HG03196 (cell line): Measurements from ENCODE around the gene PGM5.

Source experiments
- ATAC-seq: cut with Tn5 transposase; IDR thresholded peaks from one replicate; pipeline ENCODE4 v1.9.1; 2021; ENCODE audit not compliant: unreplicated experiment

The PGM5 gene

DNA sequence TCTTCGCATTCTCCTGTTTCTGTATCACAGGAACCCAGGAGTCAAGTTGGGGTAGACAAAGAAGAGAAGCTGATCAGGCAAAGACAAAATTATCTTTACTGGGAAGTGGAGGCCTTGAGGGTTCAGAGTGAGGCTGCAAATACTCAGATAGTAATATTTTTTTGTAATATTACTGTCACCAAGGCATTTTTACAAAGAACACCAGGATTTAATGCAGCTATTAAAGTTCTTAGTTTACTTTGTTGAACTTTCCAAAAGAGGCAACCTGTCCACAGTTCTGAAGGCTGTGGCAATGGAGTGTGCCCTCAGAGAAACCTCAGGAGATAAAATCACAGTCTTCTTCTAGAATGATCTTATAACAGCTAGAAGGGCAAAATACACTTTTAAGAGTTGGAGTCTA, 74.9 kb downstream of the PGM5 start:
- no peak for ATAC-seq

DNA sequence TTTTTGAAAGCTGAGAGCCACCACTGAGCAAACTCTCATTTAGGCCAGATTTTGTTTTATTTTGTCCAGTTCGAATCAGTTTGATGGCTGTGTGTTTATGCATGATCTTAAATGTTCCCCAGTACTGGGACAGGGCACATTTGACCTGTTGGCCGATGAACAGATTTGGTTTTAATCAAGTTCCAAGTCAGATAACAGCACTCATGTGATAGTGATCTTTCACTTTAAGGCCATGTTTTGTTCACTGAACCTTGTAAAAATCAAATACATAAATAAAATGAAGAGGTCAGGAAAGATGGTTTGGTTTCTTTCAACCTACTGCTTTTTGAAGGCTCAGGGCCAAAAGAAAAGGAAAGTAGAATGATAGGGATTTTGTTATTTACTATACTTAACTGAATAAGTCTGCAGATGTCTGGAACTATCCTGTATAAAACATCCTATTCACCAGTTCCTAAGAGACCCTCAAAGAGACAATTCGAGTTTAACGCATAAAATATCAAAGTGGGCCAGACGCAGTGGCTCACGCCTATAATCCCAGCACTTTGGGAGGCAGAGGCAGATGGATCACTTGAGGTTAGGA, 77.2 kb downstream of the PGM5 start:
- ATAC-seq, result no peak

DNA sequence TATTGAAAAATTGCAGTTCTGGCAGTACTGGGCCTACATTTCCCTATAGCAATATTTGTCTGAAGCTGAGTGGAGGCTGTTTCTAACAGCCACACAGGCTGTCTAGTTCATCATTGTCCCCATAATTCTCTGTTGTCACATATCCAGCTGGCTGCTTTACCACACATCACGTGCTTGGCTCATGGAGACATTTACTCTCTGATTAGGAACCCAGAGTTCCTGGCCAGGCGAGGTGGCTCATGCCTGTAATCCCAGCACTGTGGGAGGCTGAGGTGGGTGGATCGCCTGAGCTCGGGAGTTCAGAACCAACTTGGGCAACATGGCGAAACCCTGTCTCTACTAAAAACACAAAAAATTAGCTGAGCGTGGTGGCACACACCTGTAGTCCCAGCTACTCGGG, 81.4 kb downstream of the PGM5 start:
- ATAC-seq, result no peak

DNA sequence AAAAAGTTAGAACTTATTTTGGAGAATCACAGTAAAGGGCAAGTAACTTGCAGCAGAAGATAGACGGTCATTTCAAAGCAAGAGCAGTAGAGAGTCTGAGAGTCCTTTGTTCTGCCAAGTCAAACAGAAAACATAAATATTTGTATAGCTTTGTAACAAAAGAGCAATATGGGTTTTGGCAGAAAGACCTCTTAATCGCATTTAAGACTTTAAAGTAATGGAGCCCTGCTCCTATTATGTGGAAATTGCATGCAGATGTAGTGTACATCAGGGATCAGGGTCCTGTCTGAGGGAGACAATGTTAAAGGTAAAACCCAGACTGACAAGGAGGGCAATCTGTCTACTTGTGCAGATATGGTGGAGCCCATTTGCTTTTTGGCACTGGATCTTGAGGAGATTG, 87.2 kb downstream of the PGM5 start:
- ATAC-seq, result no peak

DNA sequence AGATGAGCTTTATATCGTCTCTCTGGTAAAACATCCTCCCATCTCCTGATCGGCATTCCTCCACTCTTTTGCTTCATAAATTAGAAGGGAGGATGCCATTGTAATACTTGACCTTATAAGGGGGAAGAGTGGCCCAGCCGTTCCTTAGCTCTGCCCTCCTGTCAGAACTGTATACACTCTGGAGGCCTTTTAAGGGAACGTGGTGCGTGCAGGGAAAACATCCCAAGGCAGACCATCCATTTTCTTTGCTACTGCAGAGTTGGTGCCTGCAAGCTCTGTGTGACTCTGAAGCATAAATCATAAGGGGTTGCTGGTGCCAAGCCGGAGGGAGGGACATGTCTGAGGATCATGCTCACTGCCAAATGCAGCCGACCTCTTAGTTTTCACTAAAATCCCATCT, 90.4 kb downstream of the PGM5 start:
- ATAC-seq, result no peak

DNA sequence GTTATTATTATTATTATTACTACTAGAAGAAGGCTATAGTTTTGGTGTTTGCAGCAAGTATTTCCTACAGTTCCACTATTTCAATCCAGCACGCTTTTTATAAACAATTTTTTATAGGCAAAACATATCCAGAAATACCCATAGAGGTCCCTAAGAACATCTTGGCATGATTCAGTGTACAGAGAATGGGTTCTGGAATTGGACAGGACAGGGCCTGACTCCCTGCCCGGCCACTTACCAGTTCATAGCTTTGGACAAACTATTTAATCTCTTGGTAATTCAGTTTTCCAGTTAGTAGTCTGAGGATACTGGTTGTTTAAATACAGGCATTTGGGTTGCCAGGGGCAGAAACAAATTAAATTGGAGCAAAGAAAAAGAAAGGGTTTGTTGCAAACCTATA, 91.2 kb downstream of the PGM5 start:
- no peak for ATAC-seq

DNA sequence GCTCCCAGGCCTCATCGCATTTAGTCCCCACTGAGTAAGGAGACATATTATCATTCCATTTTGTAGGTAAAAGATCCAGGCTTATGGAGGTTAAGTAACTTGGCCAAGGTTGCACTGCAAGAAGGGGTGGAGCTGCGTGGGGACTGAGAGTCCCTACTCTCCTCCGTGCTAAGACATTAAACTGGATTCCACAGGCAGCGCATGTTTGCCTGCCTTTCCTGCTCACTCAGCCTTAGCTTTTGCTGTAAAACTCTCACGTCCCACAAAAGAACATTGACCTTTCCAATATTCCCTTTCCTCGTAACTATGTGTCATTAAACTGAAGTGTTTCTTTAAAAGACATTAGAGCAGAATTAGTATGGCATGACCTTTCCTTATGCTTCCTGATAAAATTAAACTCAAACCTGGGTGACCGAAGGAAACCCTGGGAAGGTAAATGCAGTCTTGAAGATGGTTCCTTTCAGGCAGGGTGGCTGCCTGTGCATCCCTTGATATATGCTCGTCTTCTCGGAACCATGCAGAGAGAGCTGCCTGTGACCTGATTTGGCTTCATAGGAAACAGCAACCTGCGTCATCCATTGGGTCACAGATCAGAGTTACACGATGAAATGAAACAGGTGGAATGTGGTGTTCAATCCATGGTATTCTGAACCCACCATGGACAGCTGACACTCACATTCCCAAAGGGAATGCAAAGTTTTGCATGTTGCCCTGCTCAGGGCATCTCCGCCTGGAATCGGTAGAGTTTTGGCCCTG, 98.3 kb downstream of the PGM5 start:
- no peak for ATAC-seq

DNA sequence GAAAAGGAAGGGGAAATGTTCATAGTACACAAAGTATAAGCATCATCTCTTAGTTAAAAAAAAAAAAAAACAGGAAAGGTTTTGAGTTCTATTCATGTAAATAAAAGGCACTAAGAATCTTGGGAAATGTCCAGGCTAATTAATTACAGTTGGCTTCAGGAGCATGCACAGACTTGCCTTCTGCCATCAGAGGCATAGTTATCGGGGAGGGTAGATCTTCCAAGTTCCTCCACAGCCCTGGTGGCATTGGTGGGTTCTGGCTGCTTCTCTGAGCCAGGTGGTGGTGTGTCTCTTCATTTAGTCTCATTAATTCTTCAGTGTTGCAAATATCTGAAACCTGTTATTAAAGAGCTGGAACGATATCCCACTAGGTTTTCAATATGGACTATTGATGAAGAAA, 99.0 kb downstream of the PGM5 start:
- no peak for ATAC-seq

DNA sequence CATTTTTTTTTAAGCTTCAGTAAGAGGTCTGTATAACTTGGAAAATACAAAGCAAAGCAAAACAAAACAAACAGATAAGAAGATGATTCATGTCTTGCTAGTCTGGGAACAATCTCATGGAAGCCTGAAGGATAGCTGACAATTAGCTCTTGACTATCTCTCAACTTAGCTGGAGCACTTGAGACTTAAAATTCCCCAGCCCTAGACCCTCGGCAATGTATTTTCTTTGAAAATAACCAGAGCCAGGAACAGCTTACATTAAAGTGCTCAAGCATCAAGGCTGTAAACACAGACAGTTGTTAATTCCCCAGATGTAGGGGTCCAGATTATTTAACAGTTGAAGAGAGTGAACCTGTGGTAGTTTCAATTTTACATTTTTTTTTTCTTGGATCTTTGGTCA, 101.4 kb downstream of the PGM5 start:
- ATAC-seq, result no peak

DNA sequence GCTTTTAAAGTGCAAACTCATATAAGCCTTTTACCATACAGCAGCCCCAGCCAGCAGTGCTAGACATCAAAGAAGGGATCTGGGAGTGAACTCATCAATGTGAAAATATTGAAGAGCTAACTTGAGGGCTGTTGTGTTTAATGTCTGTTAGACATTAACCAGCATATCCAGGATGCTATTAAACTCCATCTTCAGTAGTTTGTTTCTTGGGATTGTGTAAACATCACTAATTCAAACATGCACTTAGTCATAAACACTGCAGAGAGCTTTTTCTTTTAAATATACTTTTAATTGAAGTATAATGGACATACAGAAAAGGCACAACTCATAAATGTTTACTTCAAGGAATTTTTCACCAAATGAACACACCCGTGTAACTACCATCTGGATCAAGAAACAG, 102.5 kb downstream of the PGM5 start:
- ATAC-seq, result no peak

DNA sequence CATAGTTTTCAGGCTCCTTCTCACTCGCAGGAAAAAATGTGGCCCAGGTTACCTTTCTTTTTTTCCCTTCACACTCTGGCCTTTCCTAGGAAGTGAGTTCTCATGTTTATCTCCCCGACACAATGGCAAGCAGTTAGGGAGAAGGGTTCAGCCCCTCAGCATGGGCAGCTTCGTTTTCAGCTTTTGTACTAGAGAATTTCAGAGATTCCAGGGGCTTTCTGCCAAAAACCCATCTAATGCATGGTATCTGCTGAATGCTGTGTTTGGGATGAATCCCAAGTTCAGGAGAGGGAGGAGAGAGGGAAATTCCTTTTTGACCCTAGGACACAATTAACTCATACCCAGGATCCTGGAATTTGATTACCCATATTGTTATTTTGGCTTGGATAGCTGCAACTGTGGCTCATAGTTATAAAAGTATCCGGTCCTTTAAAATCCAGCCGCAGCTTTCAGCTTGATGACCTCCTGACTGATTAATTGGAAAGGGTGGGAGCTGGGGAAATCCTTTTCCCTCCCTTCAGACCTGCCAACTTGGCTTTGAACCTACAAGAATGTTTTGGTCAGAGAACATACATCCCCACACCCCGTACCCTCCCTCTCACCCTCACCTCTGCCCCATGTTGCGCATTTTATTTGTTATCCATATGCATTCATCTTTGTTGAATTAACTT, 105.8 kb downstream of the PGM5 start:
- ATAC-seq, result no peak

DNA sequence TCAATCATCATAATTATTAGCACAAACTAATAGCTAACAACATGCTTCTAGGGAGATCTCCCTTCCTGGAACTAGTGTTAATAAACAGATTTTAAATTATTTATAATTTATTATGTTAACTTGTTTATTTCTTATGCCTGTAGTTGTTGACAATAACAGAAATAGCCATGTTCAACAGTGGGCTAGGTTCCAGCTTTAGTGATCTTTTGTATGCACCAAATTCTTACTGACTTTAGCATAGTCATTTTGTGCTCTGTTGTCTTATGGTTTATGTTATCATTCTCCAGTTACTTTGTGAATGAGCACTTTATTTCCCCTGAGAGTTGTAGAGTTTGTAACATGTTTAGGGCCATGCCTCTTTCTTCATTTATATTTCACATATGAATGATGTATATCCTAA, 113.7 kb downstream of the PGM5 start:
- ATAC-seq, result no peak

DNA sequence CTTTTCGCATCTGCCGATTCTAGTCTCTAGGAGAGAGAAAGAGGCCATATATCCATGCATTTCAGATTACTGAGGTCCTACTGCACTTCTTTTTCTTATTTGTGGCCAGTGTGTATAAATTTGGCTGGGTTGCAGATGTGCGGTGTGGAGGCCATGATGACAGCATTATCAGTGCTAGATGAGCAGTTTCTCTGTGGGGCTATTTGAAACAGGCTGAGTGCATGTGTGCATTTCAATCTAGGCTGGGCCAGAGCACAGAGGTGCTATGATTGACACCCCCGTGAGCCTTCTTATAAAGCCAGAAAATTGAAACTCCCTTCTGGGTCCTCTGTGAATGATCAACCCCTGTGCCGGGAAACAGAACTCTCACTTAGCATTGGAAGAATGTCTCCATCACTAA, 114.2 kb downstream of the PGM5 start:
- no peak for ATAC-seq

DNA sequence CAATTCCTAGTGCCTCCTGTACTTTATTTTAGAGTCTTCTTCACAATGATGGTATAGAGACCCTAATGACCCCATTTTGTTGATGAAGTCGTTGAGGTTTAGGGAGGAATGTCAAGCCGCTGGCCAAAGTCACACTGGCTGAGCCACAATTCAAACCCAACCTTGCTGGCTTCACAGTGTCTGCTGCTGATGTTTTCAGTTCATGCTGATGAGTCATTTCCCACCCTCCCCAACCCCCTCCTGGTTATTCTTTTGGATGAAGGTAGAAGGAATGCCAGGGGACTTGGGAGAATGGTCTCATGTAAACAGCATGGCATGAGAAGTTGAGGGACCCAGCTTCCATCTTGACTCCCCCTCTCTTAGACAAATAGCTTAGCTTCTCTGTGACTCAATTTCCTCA, 115.7 kb downstream of the PGM5 start:
- ATAC-seq, result no peak

DNA sequence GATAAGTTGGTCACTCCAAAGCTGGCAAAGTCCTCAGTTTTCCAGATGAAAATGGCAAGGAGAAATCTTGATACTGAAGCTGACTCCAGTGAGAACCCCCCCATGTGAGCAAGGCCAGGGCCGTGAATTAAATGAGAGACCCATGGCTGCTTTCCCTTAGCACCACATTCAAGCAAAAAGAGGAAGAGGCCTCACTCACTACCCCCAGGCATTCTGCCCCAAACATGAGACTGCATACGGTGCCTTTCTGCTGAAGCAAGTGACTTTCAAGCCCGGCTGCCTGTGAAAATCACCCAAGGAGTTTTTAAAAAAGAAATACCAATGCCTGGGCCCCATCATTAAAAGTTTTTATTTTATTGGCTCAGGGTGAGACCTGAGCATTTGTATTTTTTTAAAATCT, 117.4 kb downstream of the PGM5 start:
- ATAC-seq, result no peak

DNA sequence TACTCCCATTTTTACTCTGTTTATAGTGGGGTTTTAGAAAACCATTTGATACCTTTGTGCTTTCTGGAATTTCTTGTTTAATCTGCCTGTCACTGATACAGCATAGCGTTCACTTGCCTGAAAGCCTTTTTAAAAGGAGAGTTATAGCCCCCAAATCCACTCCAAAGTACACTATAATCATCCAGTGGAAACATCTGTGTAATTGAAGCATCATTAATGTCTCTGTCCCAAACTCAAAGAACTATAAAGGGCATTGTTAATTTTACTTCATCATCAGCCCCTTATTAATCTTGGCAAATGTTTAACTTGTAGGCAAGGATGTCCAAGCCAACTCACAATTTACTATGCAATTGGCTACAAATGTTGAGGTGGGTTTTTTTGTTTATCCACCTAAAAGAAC, 120.0 kb downstream of the PGM5 start:
- ATAC-seq, result no peak

DNA sequence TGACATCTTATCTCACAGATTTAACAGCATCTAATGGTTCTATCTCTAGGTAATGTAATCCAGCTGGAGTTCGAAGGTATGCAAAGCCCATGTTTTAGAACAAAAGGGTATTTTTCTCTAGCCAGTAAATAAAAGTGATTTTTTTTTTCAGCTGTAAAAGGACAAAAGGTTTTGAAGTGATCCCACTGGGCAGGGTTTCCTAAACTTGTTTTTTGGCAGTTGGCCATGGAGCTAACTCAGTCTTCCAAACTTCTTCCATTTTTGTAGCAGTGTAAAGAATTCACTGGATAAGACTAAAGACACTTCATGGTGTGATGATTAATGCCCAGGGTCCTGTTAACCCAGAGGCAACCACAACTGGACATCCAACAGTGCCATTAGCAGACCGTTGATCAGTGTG, 120.4 kb downstream of the PGM5 start:
- no peak for ATAC-seq

DNA sequence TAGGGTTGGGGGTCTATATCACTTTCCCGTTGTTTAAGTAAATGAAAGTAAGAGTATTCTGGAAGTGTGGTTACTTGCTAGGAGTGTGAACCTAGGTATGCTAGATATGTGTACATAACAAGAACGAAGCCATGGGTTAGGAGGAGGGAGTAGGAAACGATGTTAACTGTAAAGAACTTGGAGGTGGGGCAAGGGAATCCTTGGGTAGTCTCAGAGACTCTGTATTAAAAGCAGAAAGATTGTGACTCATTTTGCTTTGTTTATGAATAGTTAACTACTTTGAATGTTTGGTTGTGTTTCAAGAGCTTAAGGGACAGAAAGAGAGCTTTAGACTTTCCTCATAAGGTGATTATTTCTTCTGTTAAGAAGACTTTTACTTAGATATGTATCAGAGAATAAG, 124.4 kb downstream of the PGM5 start:
- ATAC-seq, result no peak

DNA sequence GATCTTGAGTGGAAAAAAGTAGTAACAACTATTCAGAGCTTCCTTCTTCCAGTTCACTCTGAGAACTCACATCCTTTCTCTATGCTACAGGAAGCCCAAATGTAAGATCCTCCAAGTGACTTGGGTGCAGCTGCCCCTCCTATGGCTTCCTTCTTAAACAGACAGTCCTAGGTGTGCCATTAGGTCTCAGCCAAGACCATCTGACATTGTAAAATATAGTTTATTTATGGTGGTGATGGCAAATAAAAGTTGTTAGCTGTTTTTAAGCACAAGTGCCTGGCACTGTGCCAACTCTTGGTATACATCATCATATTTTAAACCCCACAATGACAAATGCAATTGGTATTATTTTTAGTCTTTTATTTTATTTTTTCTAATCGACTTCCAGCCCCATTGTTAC, 126.1 kb downstream of the PGM5 start:
- ATAC-seq, result no peak

DNA sequence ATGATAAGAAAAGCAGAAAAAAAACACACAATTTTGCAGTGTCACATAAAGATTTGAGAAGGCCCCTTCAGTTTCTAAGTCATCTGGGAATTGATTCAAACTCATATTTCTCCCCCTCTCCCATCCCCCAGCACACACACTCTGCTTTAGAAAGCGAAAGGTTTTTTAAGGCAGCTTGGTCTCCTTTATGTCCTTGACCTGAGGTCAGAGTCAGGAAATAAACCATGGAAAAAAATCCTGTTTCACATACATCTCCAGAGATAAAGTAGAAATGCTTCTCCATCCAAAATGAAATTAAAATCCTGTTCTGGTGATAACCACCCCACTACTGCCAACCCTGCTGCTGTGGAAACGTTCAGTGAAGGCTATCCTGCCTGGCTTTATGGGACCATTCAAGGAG, 131.7 kb downstream of the PGM5 start:
- no peak for ATAC-seq

DNA sequence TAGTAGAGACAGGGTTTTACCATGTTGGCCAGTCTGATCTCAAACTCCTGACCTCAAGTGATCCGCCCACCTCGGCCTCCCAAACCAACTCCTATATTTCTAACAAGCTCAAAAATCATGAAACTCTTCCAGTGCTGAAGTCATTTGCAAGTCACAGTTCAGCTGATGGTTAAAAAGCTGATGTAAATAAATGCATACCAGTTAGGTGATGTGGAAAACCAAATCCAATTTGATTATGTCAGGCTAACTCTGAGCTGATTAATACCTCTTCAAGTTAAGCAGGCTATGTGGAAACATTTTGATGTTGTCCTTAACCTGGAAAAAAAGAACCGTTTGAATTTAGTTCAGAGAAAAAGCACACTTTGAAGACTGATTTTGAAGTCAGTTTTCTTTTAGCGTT, 133.2 kb downstream of the PGM5 start:
- ATAC-seq, result no peak

DNA sequence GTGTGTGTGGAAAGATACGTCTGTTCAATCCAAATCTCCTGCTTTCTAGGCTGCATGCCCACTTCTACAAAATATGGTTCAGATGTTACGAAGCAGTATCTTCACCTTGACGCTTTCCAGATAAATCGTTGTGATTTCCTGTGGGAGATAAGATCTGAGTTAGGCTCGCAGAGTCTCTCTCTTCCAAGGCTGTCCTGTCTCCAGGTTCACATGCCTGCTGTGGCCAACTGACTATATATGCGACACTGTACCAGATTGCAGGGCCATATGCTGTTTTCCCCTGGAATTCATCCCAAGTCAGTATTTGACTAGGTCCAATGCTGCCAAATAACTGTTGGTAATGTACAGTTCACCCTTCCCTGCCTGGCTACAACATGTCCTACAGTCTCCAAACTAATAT, 136.4 kb downstream of the PGM5 start:
- no peak for ATAC-seq

DNA sequence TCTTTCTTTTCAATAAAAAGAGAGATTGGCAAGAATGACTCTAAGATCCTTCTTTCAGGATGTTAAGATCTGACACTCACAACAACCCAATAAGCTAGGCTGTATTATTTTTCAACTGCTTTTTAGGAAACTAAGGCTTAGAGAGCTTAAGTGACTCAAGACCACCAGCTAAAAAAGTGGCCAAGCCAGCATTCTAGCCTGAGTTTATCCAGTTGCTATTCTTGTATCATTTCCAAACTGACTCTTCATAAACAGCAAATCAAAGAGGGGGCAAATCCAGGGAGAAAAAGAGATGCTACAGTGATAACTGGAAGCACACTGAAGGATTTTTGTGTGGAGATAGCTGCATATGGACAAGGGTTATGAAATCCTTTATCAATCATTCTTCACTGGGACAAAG, 137.1 kb downstream of the PGM5 start:
- no peak for ATAC-seq
